22Rv1 (cell line): ENCODE measurements around the gene KRTAP10-5.

ENCODE experiments used
- ZFX ChIP-seq: fragments of 450-650 bp; IDR thresholded peaks from 2 replicates; pipeline ENCODE4 v1.6.1; 2017; ENCODE audit warnings: antibody characterized with exemption, borderline replicate concordance
- TF ChIP-seq, protein P1 (sequence below): fragments of 450-650 bp; IDR thresholded peaks from 2 replicates; pipeline ENCODE4 v1.5.1; 2017; ENCODE audit warnings: mild to moderate bottlenecking

DNA sequence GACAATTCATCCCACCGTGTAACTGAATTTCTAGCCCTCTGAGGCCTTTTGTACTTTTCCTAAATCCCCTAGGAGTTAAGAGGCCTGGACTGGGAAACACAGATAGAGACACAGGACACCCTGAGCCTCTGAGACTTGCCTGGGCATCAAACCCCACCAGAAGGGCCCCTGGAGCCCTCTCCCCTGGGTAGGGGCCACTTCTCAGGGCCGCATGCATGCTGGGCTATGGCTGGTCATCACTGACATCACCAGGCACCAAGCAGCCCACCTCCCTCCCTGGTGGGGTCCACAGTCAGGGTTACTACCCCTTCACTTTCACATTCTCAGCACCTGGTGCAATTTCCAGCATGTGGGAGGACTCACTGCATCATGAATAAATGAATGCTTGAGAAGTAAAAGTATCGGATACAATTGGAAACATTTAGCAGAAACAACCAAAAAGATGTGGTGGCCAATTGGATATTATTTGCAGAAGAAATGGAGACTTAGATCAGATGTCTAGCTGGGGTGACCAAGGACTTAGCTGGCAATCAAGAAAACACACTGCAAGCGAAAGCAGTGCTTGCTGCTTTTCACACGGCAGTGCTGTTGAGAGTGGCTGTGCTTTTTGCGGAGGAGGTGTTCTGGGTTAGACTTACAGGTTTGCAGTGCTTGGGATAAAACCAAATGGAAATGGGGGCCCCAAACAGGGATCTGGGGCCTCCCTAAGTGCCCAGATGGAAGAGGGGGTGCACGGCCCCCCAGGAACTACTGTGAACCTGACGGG lies 19.0 kb upstream of the KRTAP10-5 start:
- TF ChIP-seq, protein P1, sequence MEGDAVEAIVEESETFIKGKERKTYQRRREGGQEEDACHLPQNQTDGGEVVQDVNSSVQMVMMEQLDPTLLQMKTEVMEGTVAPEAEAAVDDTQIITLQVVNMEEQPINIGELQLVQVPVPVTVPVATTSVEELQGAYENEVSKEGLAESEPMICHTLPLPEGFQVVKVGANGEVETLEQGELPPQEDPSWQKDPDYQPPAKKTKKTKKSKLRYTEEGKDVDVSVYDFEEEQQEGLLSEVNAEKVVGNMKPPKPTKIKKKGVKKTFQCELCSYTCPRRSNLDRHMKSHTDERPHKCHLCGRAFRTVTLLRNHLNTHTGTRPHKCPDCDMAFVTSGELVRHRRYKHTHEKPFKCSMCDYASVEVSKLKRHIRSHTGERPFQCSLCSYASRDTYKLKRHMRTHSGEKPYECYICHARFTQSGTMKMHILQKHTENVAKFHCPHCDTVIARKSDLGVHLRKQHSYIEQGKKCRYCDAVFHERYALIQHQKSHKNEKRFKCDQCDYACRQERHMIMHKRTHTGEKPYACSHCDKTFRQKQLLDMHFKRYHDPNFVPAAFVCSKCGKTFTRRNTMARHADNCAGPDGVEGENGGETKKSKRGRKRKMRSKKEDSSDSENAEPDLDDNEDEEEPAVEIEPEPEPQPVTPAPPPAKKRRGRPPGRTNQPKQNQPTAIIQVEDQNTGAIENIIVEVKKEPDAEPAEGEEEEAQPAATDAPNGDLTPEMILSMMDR, result no peak
- TF ChIP-seq ZFX, result no peak
